Endothelial cell (in vitro differentiated cells): ENCODE measurements around the gene TENM4. TPM values are rescaled to one million over a fixed set of nuclear protein-coding genes. Genes with fewer than 3 reads are reported as not detected.

Source experiments
- DNase-seq: peaks from one replicate; pipeline ENCODE4 v3.0.0; 2021; ENCODE audit warnings: low spot score
- H3K27ac Mint-ChIP-seq: one replicate; pipeline ENCODE4 v1.8.0; 2021; ENCODE audit warnings: mixed read lengths, inconsistent platforms; ENCODE audit not compliant: unreplicated experiment
- H3K27me3 Mint-ChIP-seq: one replicate; pipeline ENCODE4 v1.8.0; 2021; ENCODE audit warnings: mild to moderate bottlenecking, moderate library complexity, mixed read lengths, inconsistent platforms; ENCODE audit not compliant: unreplicated experiment
- H3K36me3 Mint-ChIP-seq: one replicate; pipeline ENCODE4 v1.8.0; 2021; ENCODE audit warnings: mild to moderate bottlenecking, low read depth, mixed read lengths, inconsistent platforms; ENCODE audit not compliant: unreplicated experiment
- H3K4me1 Mint-ChIP-seq: one replicate; pipeline ENCODE4 v1.8.0; 2021; ENCODE audit warnings: mild to moderate bottlenecking, mixed read lengths, inconsistent platforms; ENCODE audit not compliant: unreplicated experiment
- H3K4me3 Mint-ChIP-seq: one replicate; pipeline ENCODE4 v1.8.0; 2021; ENCODE audit warnings: mild to moderate bottlenecking, mixed read lengths, inconsistent platforms; ENCODE audit not compliant: unreplicated experiment
- H3K9me3 Mint-ChIP-seq: one replicate; pipeline ENCODE4 v1.8.0; 2021; ENCODE audit warnings: mixed read lengths, inconsistent platforms; ENCODE audit not compliant: unreplicated experiment
- total RNA-seq: library from RNA; stranded (reverse); fragmentation: NEBNext Ultra II Directional; extraction: Animal tissue kit (Norgen Biotek cat#: 25700); gene quantifications from one replicate; pipeline ENCODE4 v1.2.1, GENCODE V29; 2021; ENCODE audit not compliant: unreplicated experiment
- TF ChIP-seq, protein P1 (sequence below): fragments of 200-600 bp; sonication (generic); IDR thresholded peaks from one replicate; pipeline ENCODE4 v1.5.0; 2021; ENCODE audit warnings: antibody characterized with exemption; ENCODE audit not compliant: unreplicated experiment

The TENM4 gene
- total RNA-seq, 1 donor from 2014 or later, result 1.8 TPM

DNA sequence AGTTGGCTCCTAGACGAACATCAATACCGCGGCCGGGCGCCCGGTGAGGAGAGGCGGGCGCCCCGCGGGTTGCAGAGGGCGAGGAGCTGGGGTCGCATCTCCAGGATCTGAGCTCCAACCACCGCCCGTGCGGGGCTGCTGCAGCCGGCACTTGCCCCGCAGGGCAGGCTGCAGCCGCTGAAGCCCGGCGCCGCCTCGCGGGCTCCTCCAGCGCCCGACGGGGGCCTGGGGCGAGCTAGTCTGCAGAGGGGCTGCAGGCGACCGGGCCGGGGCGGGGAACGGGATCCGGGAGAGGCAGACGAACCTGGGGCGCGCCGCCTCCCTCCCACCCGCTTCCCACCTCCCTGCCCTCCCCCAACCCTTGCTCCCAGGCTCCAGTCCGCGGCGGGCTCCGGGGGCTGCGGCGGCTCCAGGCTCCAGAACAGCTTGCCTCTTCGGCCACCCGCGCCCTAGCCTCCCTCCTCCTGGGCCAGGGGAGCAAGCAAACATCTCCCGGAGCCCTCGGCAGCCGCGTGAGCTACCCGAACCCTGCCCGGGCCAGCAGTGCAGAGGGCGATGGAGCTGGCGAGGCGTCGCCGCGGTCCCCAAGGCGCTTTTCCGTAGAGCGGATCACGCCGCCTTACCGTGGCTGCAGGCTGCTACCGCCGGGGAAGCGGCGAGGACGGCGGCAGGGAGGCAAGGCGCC, 802 bp downstream of the TENM4 start:
- TF ChIP-seq, protein P1, sequence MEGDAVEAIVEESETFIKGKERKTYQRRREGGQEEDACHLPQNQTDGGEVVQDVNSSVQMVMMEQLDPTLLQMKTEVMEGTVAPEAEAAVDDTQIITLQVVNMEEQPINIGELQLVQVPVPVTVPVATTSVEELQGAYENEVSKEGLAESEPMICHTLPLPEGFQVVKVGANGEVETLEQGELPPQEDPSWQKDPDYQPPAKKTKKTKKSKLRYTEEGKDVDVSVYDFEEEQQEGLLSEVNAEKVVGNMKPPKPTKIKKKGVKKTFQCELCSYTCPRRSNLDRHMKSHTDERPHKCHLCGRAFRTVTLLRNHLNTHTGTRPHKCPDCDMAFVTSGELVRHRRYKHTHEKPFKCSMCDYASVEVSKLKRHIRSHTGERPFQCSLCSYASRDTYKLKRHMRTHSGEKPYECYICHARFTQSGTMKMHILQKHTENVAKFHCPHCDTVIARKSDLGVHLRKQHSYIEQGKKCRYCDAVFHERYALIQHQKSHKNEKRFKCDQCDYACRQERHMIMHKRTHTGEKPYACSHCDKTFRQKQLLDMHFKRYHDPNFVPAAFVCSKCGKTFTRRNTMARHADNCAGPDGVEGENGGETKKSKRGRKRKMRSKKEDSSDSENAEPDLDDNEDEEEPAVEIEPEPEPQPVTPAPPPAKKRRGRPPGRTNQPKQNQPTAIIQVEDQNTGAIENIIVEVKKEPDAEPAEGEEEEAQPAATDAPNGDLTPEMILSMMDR, result no peak
- H3K4me1 Mint-ChIP-seq, result peaks cover 22% of the 10 kb centered on the region
- DNase-seq, result peak; percentile 47
- H3K27me3 Mint-ChIP-seq, result peaks cover 28% of the 10 kb centered on the region
- H3K36me3 Mint-ChIP-seq, result no peaks in the 10 kb centered on the region
- H3K9me3 Mint-ChIP-seq, result no peaks in the 10 kb centered on the region
- no peak overlapping the region for H3K4me3 Mint-ChIP-seq
- H3K27ac Mint-ChIP-seq, result no peak overlapping the region

DNA sequence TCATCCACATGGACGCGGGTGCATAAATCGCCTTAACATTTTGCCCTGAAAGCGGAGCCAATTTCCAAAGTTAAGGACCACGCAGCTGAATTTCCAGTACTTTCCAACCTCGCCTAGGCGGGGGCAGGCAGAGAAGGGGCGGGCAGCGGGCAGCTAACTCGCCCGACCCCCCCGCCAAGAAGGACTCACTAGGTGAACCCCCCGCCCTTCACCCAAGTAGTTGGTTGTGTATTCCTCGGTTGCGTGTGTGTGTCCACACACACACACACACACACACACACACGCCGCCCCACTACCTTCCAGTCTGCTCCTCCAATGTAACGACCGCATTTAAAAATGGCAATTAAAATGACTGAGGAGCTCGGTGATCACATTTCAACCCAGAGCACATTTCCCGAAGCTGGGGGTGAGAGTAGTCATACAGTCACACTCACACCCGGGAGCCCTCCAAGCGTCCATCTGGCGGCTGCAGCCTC, 1.4 kb downstream of the TENM4 start:
- H3K27ac Mint-ChIP-seq, result no peak overlapping the region
- H3K27me3 Mint-ChIP-seq, result peaks cover 28% of the 10 kb centered on the region
- H3K9me3 Mint-ChIP-seq, result no peaks in the 10 kb centered on the region
- TF ChIP-seq, protein P1, result no peak
- peak overlapping the region; percentile 63 for H3K4me3 Mint-ChIP-seq
- no peaks in the 10 kb centered on the region for H3K36me3 Mint-ChIP-seq
- peaks cover 22% of the 10 kb centered on the region for H3K4me1 Mint-ChIP-seq
- peak; percentile 8 for DNase-seq

DNA sequence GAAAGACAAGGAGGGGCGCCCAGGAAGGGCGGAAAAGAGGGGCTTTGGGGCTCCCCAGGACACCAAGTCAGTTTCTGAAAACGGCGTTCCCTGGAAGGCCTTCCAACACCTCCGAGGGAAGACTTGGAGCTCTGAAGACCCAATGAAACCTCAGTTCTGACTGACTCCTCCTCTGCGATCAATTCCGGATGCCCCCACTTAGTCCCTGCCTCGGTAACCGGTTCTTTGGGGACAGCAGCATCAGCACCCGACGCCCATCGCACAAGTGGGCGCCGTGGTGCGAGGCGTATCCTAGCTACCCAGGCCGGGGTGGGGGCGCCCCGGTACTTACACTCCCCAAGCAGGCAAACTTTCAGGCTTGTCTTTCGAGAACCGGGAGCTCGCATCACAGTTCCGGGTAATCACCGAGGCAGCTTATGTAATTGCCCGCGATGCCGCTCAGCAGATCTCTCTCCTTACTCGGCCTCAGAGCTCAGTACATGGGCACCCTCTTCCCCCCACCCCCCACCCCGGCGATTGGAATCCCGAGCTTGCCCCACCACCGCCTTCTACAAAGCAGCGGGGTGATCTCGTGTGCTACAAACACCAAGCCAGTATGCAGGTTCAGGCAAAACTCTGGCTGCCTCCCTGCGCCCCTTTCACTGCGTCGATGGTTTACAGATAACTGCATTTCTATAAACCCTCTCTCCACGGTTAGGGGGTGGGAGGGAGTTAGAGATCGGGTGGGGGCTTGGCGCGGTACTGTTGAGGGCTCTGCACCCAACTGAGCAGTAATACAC, 2.0 kb downstream of the TENM4 start:
- peaks cover 28% of the 10 kb centered on the region for H3K27me3 Mint-ChIP-seq
- H3K4me1 Mint-ChIP-seq, result peaks cover 22% of the 10 kb centered on the region
- peak; percentile 6 for DNase-seq
- H3K36me3 Mint-ChIP-seq, result no peaks in the 10 kb centered on the region
- no peak overlapping the region for H3K27ac Mint-ChIP-seq
- H3K4me3 Mint-ChIP-seq, result no peak overlapping the region
- TF ChIP-seq, protein P1, result no peak
- no peaks in the 10 kb centered on the region for H3K9me3 Mint-ChIP-seq

DNA sequence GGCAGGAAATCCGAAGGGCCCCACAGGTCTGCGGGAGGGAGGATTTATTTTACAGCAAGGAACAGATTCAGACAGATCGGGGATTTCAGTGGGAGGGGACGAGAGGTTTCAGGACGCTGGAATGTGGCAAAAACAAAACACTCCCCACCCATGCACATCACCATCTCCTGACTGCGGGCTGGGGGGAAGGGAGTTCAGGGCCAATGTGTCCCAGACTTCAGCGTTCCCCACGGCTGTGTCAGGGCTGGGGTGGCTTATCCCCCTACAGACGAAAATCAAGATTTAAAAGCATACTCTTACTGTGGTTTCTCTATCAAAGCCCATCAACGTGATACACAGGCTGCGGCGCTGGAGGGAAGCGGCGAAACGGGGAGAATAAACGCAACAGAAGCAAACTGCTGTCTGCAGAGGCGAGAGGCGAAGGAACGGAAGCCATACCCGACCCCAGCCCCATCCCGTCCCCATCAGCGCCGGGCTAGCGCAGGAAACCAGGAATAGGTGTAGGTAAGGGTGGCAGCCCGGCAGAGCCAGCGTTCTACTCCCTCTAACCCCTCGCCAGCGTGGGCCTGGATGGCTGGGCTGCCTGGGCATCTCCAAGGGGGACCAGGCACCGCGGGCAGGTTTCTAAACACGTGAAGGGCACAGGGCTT, 2.7 kb downstream of the TENM4 start:
- peaks cover 22% of the 10 kb centered on the region for H3K4me1 Mint-ChIP-seq
- no peaks in the 10 kb centered on the region for H3K9me3 Mint-ChIP-seq
- peaks cover 28% of the 10 kb centered on the region for H3K27me3 Mint-ChIP-seq
- TF ChIP-seq, protein P1, result no peak
- no peak overlapping the region for H3K27ac Mint-ChIP-seq
- DNase-seq, result peak; percentile 24
- no peaks in the 10 kb centered on the region for H3K36me3 Mint-ChIP-seq
- peak overlapping the region; percentile 85 for H3K4me3 Mint-ChIP-seq
